ENCODE data around the gene C1orf53.
A peak's percentile ranks its signal among the peaks of the same experiment; 100 is the strongest.

C1orf53 gene

GRCh38 chr1:197919346-197920066 is 17.1 kb downstream of the C1orf53 start:
- TF ChIP-seq CTCF (IDR thresholded peaks at IDR 0.05; ENCODE audit: borderline replicate concordance, control extremely low read depth, extremely low read depth, insufficient read depth, missing control alignments) = no peak
- DNase-seq (ENCODE audit: low spot score) = peak; percentile 33
- in situ Hi-C loops (cut with MboI; ENCODE audit: low sequenced_read_pairs, unreplicated experiment) = no loop called here

- in situ Hi-C loops (cut with MboI; ENCODE audit: low sequenced_read_pairs, unreplicated experiment) = no loop called here
- DNase-seq (ENCODE audit: low spot score) = peak; percentile 40
- TF ChIP-seq CTCF (IDR thresholded peaks at IDR 0.05; ENCODE audit: borderline replicate concordance, control extremely low read depth, extremely low read depth, insufficient read depth, missing control alignments) = no peak
Observed at GRCh38 chr1:197920067-197920396, 17.6 kb downstream of the C1orf53 start.

GRCh38 chr1:197920414-197921117 is 18.1 kb downstream of the C1orf53 start:
- DNase-seq (ENCODE audit: low spot score) = peak; percentile 12
- TF ChIP-seq CTCF (IDR thresholded peaks at IDR 0.05; ENCODE audit: borderline replicate concordance, control extremely low read depth, extremely low read depth, insufficient read depth, missing control alignments) = no peak
- in situ Hi-C loops (cut with MboI; ENCODE audit: low sequenced_read_pairs, unreplicated experiment) = no loop called here

GRCh38 chr1:197921235-197922069 is 19.0 kb downstream of the C1orf53 start:
- TF ChIP-seq CTCF (IDR thresholded peaks at IDR 0.05; ENCODE audit: borderline replicate concordance, control extremely low read depth, extremely low read depth, insufficient read depth, missing control alignments) = no peak
- in situ Hi-C loops (cut with MboI; ENCODE audit: low sequenced_read_pairs, unreplicated experiment) = no loop called here
- DNase-seq (ENCODE audit: low spot score) = no peak

GRCh38 chr1:197922070-197922390 is 19.6 kb downstream of the C1orf53 start:
- TF ChIP-seq CTCF (IDR thresholded peaks at IDR 0.05; ENCODE audit: borderline replicate concordance, control extremely low read depth, extremely low read depth, insufficient read depth, missing control alignments) = no peak
- DNase-seq (ENCODE audit: low spot score) = peak; percentile 4
- in situ Hi-C loops (cut with MboI; ENCODE audit: low sequenced_read_pairs, unreplicated experiment) = no loop called here

GRCh38 chr1:197923038-197923437 is 20.6 kb downstream of the C1orf53 start:
- no peak for DNase-seq (ENCODE audit: low spot score)
- no peak for TF ChIP-seq CTCF (IDR thresholded peaks at IDR 0.05; ENCODE audit: borderline replicate concordance, control extremely low read depth, extremely low read depth, insufficient read depth, missing control alignments)
- in situ Hi-C loops (cut with MboI; ENCODE audit: low sequenced_read_pairs, unreplicated experiment) = no loop called here

Data from GM13976 (cell line).